Epidermal melanocyte (primary cell): ENCODE measurements around the gene GSAP.
"Not testable (repeated sequence)": the region's sequence is repeated elsewhere in the genome, so short reads cannot be mapped to it uniquely, and the experiment has no call there.

Experiments
- DNase-seq: peaks from one replicate; pipeline ENCODE4 v3.0.0; 2011; ENCODE audit warnings: low spot score; ENCODE audit not compliant: insufficient read length

Gene GSAP

DNA sequence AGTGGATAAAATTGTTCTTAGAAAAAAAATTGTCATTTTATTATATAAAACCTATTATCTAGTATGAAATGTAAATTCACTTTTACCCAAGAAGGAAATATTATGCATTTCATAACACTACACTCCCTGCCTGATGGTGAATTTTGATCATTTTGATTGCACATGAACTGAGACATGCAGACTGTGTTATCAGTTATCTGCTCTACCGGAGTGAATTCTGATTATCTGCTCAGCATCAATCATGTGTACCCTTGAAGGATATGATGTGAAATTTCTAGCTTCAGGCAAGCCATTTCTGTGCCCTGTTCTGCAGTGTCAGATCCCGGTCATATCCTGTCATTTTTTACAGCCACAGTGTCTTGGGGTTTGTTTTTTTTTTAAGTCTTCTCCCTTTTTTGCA, 131.5 kb downstream of the GSAP start:
- no peak for DNase-seq

DNA sequence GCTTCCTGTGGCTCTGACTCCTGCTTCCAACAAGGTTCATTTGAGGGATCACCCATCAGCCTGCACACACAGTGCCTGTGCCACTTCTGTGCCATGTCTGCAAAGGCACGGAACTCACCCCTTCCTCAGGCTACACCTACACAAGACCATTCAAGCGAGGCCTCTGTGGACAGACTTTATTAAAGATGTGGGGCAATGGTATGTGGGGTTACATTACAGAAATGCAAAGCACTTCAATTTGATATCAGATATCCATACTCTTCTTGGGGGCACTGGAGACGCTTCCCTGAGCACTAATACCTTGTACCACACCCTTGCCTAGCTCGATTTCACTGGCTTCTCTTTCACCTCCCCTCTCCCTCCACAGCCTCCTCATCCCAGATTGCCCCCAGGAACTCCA, 132.1 kb downstream of the GSAP start:
- DNase-seq, result no peak

DNA sequence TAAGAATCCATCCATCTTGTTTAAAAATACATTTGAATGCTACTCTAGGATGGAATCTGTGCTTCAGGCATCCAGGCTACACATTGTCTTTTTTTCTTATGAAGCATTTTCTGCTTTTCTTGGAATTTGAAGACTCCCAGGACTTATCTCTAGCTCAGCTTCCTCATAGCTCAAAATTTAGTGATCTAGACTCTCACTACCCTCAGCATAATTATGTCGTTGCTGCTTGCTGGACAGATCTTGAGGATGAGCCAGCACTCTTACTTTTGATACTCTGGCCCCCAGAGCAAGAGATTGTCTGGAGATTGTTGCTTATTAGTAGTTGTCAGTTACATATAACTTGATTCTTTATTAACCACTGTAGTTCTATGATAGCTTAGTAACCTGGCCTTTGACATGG, 133.3 kb downstream of the GSAP start:
- no peak for DNase-seq

DNA sequence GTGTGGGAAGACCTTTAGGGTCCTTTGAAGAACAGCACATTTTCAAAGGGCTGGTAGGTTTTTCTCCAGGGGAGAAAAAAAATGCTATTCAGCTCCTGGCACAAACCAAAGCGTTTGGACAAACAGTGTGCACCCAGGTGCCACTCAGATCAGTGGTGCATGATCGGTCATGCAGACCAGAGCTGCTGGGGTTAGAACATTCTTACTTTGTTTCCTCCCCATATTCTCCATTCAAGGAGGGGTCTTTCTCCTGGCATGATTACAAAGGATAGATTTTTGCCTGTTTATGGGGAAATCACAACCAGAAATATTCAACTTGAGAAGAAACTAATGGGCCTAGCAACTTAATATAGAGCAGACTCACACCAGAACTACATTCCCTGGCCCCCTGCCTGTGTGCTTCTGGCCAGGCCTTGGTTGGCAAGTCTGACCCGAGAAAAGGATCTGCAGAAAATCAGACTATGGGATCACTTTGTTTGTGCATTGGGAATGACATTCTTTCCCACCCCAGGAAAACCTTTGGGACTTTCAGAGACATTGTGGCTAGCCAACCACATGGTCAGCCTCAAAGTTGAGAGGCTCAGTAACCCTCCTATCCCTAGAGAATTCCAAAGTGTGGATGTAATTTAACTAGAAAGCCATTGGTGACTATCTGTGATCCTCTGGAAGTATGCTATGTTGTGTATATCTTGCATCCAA, 134.2 kb downstream of the GSAP start:
- no peak for DNase-seq

DNA sequence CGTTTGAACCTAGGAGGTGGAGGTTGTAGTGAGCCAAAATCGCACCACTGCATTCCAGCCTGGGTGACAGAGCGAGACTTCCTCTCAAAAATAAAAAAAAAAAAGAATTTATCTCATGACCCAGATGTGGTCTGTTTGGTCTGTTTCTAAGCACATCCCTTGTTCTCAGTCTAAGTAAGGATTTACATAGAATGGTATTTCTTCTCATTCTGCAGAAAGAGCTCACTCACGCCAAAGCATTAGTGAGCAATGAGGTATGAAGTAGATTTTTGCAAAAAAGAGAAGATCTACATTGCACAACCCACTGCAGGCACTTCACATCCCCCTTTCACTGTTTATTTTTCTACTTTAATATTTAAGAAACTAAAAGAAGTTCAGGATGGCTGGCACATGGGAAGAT, 140.0 kb downstream of the GSAP start:
- DNase-seq, result no peak

DNA sequence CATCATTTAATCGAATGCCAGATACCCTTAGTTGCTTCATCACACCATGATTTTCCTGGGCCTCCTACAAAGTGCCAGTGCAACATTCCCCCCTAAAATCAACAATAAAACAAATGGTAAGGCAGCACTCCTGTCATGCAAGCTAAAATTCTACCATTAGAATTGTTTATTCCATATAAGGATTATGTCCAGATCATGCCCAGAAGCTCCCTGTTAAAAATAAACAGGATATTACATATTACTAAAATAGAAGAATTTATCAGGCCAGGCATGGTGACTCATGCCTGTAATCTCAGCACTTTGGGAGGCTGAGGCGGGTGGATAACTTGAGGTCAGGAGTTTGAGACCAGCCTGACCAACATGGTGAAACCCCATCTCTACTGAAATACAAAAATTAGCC, 140.5 kb downstream of the GSAP start:
- not testable (repeated sequence) for DNase-seq

DNA sequence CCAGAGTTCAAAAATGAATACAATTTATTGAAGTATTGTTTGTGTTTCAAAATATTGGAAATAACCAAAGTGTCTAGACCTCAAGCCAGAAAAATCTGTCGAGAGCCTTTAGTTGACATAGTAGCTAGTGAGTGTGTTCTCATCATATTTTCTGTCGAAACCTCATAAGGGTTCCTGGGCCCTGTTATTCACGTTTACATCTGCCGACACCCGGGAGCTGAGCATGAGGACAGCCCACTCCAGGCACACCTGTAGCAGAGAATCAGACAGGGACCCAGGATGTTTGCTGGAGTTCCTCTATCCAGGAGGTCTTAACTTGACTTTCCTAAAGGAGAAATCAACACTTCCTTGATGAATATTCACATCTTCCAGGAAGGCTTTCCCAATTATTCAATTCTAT, 144.4 kb downstream of the GSAP start:
- DNase-seq, result no peak

DNA sequence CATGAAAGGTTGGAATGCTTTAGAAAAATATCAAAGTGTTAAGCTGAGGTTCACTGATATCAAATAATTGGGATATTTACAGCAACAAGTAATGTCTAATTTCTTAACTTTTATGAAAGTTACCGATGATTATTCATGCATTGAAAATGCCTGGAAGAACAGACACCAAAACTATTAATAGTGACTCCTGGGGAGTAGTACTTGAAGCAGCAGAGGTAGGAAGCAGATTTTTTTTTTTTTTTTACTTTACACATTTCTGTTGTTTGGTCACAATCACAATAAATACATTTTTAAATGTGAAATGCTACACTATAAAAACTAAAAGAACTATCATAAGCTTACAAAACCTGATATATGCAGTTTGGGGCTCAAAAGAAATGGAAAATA, 146.1 kb downstream of the GSAP start:
- no peak for DNase-seq

DNA sequence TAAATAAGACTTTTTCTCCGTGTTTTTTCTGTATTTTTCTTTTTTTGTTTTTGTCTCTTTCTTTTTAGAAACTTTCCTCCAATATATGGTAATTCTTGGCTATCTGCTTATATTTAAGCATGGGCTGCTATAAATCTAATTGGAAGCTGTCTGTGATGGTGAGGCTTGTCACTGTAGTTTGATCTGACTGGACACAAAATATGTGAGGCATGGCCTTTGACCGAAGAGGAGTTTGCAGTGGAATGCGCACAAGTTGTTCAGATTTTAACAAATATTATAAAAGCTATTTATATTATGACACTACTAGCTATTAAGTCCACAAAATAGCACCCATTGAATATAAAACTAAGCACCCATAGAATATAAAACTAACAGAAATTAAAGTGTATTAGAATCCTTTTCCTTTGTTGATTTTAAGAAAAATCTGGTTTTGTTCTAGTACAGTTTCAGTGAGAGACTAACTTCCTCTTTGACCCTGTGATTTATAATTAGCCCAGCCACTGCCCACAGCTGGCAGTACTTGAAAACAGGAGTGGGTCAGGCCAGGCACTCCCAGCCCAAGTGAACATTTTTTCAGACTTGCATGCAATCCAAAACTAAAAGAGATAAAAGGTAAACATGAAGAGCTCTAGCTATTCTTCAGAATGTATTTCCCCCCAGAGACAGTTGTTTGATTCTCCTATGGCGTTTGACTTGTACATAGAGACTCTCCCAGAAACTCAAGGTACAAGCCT, 146.6 kb downstream of the GSAP start:
- DNase-seq, result no peak

DNA sequence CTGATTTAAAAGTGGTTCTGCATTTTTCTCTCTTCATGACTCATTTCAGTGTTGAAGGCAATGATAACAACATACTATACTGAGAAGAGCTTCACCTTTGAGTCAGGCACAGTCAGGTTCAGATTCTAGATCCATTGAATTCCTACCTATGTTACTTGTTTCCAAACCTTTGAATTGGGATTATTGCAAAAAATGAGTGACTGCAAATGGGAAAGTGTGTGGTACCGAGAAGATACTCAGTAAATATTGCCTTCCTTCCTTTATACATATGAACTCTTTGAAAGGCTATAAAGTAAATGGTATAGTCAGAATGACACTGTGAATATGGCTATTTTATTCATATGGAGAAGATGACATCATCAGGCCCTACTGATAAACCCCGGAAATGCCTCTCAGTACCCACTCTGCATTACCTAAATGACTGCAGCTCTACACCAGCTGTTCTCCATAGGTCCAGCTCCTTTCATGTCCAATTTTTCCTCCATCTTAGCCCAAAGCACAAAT, 149.8 kb downstream of the GSAP start:
- DNase-seq, result no peak

DNA sequence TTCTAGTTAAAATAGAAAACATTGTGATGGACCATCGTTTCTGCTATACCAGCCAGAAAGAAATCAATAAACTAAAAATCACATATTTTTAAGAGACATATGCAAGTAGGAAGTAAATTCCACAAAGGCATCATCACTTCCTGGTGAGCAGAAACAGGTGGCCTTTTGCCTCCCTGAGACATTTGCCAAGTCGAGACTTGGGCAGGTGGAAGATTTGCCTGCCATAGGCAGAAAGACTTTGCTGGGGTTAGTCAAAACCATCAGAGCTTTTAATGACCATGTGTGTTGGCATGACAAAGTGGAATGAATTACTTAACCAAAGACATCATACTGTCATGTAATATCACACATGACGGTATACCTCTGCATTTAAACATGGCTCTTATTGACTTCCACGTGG, 150.5 kb downstream of the GSAP start:
- DNase-seq, result no peak

DNA sequence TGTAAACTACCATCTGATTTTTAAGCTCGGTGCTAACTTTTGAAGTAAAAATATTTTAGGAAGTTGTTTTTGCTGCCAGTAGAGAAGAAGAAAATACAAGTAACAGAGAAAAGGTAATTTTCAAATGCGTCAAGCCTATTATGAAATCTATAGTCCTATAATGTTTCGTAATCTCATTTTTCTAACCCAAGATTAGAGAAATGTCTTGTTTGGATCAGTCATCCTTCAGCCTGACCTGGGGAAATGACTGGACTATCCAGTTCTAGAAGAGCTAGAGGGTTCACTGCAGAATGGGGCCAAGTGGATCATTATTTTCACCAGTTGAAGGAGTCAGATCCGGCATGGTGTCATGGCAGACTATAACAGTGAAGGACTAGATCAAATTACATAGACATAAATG, 153.8 kb downstream of the GSAP start:
- DNase-seq, result no peak
